NCI-H2081 treated with DMSO at 0.1 percent for 48 hours (cell line): ENCODE results near the gene GFOD1.
A peak's percentile ranks its signal among the peaks of the same experiment; 100 is the strongest.
"Not testable (repeated sequence)": the region's sequence is repeated elsewhere in the genome, so short reads cannot be mapped to it uniquely, and the experiment has no call there.

Experiments
- DNase-seq: peaks from one replicate; lab custom pipeline; 2025; lab: John Stamatoyannopoulos, UW

GFOD1 gene

DNA sequence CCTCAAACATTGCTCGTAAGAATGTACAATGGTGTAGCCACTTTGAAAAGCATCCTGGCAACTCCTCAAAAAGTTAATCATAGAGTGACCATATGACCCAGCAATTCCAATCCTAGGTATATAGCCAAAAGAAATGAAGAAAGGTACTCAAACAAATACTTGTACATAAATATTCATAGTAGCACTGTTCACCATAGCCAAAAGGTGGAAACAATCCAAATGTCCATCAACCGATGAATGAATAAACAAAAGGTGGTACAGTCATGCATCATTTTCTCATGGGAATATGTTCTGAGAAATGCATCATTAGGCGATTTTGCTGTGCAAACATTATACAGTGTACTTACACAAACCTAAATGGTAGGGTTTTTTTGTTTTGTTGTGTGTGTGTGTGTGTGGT lies 84.7 kb downstream of the GFOD1 start:
- DNase-seq: no peak

DNA sequence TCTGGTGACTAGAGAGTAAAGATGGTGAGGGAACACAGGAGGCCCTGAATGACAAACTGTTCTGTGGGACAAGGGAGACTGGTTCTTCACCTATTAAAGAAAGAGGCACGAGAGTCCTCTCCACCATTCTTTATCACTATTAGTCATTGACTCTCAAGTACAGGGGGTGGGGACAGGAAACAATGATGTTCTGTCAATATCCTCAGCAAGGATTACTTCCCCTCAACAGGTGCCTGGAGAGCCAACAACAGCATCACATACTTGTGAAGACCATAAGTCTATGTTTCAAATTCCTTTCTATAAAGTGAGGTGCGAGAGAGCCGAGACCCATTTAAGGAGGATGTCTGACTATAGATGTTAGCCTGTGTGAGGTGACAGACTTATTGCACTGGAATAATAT lies 86.6 kb downstream of the GFOD1 start:
- no peak for DNase-seq

DNA sequence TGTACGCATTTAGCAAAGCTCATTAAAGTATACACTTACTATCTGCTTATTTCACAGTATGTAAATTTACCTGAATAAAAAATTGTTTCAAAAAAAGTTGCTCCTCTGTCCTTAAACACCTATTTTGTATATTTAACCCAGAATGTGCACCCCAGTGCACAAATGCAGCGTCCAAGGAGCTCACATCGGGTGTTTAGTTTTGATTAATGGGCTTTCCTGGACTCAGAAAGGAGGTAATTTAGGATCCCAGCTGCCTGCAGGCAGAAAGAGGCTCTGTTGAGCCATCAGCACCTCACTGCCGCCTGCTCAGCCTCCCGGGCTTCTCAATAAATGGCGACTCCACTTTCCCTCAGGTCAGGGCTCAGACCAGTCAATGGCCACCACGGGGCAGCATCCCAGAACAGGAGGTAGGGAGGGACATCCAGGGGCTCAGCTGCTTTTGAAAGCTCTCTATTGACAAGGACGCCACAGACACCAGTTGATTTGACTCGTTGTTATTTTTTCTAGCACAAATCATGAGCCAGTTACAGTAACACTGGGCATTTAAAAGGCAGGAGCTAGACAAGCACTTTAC lies 88.9 kb downstream of the GFOD1 start:
- DNase-seq: no peak

DNA sequence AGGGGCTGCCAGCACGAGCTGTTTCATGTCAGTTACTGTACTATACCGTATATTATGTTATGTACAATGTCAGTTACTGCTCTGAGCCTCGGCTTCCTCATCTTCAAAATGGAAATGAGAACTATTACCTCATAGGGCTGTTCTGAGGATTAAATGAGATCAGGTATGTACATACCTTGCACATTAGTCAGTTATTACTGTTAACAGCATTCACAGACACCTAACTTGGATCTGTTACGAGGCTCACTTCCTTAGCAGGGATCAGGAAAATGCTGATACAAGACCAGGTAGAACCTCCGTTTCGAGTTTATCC lies 89.4 kb downstream of the GFOD1 start:
- DNase-seq: no peak

DNA sequence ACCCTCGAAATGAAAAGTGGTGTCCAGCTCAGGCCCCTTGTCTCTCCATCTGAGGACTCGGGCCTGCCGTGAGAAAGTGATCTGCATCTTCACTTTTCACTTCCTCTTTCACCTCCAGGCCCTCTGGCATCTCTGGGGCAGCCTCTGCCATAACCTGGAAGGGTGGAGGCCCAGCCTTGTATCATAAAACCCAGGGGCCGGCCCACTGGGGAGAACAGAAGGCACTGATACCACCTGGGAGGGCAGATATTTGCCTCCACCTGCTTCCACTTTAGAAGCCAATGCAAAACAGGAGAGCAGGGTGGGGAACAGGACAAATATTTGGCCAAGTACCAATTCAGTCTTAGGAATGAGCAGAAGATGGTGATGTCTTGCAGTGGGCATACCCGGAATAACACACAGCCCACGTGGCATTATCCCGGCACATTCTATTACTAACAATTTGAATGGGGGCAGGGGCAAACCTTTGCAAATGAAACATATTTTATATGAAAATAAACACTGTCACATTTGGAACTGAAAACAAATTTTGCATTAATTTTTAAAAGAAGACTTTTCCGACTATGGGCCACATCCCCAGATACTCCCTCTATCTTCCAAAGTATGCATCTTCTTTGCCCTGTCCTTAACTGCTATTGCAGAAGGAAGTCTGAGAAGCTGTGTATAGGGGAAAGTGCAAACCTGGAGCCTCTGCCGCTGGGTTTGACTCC lies 89.9 kb downstream of the GFOD1 start:
- DNase-seq: no peak

DNA sequence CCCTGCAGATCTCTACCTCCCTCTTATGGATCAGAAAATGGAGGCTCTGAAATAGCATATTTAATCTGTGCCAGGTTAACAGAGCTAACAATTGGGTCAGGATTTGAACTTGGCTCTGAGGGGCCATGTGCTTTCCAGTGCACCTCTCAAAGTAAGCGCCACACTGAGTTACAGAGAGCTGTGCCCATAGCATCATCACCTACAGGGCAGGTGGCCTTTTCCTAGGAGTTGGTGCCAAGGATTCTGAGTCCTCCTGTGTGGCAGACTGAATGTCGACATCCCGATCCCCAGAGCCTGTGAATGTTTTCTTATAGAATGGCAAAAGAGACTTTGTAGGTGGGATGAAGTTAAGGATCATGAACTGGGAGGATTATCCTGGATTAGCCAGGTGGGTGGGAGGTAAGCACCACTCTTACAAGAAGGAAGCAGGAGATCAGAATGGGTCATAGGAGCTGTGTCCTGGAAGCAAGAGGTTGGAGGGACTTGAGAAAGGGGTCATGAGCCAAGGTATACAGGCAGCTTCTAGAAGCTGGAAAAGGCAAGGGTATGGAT lies 91.1 kb downstream of the GFOD1 start:
- no peak for DNase-seq

DNA sequence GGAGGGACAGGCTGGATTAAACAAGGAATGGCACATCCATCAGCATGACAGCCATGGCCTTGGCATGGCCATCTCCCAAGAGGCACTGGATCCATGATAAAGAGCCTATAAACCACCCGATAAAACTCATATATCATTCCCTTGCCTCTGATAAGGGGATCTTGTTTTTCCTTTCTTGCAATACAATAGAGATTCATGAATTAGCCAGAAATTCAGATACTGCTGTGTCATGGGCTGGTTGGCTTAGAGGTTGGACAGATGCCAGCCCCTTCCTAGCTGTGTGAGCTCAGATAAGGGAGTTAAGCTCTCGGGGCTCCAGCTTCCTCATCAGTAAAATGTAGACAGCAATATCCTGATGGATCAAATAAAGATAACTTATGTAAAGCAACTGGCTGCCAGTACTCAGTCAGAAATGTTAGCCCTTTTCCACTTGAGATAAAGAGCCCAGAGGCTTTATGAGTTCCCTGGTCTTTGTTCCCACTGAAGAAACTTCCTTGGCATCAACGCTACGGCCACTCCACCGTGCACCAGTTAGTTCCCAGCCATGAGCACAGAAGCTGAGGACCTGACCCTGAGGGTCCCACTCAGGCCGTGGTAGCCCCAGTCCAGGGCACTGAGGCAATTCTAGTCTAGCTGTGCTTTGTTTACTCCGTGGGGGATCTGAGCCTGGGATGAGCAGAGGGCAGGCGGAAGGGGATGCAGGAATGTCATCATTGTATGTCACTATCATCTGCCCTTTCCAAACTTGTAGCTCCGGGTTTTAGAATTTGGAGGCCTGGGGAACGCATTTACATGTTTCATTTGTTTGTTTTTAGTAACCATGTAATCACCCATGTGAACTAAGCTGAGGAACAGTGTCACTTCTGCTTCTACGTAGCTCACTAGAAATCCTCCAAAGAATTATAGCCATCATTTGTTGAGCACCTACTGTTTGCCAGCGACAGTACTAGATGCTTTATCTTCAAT lies 91.8 kb downstream of the GFOD1 start:
- no peak for DNase-seq

DNA sequence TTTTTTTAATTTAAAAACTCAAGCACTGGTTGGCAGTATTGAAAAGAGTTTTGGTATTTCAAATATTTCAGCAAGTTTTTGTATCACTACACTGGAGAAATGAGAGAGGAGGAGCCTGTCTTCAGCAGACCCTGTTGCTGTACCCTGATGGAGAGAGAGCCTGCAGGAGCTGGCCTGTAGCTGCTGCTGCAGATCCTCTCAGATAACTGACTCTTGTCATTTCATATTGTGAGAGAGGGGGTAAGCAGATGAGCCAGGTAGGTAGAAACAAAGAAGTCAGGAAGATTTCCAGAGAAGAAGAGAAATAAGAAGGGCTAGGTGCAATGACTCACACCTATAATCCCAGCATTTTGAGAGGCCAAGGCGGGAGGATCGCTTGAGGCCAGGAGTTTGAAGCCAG lies 94.9 kb downstream of the GFOD1 start:
- DNase-seq: no peak

DNA sequence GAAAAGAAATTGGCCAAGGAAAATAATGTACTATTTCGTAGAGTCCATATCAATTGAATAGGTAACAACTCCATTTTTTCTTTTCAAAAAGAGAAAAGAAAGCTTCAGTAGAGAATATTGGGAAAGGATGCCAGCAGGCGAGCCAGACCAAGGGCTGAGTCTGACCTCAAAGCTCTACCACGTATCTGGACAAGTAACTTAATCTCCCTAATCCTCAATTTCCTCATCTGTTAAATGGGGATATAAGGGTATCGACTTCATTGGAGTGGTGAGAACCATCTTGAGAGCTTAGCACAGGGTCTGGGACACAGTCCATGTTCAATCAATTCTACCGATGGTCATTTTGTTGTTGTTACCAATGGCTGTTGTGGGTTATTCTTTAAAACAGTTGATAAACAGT lies 95.9 kb downstream of the GFOD1 start:
- DNase-seq: no peak

DNA sequence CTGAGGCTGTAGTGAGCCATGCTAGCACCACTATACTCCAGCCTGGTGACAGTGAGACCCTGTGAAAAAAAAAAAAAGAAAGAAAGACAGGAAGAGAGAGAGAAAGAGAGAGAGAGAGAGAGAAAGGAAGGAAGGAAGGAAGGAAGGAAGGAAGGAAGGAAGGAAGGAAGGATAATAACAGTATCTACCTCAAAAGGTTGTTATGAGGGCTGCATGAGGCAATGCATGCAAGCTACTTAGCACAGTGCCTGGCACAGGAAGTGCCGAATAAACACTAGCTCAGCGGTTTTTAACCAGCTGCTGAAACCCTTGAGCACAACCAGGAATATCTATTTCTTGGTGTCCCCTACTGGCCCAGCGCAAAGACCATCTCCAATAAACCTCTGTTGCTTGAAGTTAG lies 96.7 kb downstream of the GFOD1 start:
- no peak for DNase-seq

DNA sequence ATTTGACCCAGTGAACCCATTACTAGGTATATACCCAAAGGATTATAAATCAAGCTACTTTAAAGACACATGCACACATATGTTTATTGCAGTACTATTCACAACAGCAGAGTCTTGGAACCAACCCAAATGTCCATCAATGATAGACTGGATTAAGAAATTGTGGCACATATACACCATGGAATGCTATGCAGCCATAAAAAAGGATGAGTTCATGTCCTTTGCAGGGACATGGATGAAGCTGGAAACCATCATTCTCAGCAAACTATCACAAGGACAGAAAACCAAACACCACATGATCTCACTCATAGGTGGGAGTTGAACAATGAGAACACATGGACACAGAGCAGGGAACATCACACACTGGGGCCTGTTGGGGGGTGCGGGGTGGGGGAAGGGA lies 98.2 kb downstream of the GFOD1 start:
- DNase-seq: not testable (repeated sequence)

DNA sequence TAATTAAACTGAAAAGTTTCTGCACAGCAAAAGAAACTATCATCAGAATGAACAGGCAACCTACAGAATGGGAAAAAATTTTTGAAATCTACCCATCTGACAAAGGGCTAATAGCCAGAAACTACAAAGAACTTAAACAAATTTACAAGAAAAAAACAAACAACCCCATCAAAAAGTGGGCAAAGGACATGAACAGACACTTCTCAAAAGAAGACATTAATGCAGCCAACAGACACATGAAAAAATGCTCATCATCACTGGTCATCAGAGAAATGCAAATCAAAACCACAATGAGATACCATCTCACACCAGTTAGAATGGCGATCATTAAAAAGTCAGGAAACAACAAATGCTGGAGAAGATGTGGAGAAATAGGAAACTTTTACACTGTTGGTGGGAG lies 98.6 kb downstream of the GFOD1 start:
- not testable (repeated sequence) for DNase-seq

DNA sequence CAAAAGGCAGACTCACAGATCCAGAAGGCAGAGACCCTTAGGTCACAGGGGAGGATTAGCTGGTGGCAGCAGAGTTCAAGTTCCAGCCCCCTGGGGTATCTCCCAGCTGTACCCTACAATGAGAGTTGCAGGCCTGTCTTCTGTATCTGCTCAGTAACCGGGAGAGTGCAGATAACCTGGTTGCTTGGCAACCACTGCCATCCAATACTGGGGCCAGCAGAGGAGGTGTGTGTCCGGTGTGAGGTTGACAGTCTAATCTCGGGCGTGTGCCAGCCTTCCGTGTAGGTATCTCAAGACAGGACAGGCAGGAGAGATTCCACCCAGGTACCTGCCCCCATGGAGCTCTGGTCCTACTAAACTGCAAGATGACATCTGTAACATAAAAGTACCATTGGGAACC lies 102.4 kb downstream of the GFOD1 start:
- DNase-seq: no peak

DNA sequence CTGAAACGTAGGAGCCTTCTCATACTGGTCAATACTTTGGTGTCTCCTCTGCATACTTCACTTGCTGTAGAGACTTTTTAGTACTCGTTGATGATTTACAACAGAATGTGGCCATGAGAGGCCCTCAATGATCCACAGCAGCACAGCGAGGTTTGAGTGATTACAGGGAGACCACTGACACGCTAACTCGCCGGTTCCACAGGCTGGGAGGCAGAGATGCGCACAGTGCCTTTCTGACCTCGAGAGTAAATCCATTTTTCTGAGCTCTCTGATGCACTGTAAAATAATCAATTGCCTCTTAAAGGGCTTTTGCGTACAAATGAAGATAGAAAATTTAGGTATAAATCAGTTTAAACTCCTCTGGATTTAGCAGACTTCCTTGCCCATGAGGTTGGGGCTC lies 102.9 kb downstream of the GFOD1 start:
- no peak for DNase-seq

DNA sequence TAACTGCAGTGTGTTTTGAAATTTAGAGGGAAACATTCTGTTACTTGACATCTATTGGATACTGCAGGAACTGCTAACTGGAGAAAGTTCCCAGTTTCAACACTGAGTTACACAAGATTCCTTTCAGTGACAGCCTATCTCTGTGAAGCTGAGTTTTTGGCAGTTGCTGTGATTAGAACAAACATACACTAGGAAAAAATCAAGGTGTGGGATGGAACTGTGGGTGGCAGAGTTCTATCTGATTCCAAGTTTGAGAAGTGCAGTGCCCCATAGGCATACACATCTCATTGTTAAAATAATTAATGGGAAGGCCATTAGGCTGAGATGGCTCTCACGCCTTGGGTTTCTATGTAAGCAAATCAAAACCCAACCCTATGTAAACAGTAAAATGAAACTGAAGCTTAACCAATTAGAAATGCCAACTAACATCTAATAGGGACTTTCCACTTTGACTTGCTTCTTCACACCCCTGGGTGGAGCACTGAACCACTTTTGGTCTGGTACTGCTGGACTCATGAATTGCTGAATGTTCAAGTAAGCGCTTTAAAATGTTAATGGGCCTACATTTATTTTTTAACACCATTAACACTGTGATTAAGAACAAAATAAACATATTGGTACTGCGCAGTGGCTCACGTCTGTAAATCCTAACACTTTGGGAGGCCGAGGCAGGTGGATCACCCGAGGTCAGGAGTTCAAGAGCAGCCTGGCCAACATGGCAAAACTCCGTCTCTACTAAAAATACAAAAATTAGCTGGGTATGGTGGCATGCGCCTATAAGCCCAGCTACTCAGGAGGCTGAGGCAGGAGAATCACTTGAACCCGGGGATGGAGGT lies 103.9 kb downstream of the GFOD1 start:
- DNase-seq: no peak

DNA sequence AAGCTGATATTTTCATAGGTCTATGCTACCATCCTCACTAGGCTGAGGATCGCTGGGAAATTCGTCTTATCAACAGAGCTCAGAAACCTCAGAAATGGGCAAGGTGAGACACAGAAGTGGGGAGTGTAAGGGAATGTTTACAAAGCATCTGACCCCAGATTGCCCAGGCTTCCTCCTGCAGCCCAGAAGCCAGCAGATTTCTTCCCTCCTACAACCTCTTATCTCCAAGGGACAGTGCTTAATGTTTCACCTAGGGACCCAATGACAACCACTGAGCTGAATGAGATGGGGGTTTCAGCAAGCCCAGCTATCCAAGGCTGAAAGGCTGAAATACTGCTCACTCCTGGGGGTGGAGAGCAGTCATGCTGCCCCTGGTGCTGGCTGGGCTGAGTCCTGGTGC lies 106.6 kb downstream of the GFOD1 start:
- DNase-seq: no peak

DNA sequence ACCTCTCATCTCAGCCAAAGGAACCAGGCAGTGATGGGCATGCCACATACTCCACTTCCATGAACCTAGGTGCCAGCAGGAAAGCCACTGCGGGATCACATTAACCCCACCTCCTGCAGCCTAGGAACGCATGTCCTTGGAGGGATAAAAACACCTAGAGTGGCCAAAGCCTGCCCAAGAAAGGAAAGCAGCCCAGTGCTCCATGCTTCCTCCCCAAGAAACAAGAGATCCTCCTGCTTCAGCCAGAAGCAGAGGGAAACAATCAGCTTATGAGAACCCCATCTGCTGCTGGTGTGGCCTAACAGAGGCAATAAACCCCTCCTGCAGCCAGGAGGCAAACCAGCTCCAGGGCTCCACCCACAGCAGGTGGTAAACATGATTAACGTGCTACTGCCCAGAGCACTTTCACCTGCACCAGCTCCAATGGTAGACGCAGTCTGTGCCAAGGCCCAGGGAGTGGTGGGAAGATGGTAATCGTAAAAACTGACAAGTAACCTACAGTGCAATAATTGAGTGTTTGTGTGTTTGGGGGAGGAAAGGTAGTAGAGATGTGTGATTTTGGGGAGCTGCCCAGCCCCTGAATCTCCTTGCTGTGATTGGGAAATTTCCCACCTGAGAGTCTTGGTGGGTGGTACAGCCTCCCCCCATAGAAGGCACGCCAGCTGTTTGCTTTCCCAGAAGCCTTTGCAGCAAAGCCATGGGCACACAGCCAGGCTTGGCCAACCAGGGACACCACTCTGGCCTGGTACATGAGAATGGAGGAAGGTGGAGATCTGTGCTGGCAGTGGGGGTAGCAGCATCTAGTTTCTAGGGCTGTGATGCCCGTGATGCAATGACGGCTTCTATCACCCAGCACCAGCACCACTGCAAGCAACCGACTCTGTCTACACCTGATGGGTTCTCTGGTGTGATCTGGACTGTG lies 108.5 kb downstream of the GFOD1 start:
- DNase-seq: peak; percentile 89

DNA sequence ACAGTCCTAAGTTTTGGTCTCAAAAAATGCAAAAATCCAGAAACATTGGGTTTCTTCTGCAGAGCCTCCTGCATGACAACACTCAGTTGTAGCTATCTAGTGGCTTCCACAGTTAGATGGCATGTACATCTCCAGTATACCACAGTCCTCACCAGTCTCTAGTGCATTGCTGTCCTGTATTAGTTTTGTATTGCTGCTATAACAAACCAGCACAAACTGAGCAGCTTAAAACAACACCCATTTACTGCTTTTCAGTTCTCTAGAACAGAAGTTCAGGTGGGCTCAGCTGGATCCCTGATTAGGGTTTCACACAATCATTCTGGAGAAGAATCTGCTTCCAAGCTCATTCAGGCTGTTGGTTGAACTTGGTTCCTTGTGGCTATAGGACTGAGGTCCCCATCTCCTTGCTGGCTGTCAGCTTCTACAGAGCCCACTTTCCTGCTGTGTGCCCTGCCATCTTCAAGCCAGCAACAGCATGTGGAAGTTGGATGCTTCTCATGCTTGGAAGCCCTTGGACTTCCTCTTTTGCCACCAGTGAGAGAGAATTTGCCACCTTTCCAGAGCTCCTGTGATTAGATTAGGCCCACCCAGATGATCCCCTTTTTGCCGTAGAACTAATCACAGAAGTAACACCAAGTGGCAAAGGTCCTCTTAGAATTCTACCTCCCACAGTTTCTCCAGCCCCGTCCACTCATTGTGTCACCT lies 110.2 kb downstream of the GFOD1 start:
- no peak for DNase-seq

DNA sequence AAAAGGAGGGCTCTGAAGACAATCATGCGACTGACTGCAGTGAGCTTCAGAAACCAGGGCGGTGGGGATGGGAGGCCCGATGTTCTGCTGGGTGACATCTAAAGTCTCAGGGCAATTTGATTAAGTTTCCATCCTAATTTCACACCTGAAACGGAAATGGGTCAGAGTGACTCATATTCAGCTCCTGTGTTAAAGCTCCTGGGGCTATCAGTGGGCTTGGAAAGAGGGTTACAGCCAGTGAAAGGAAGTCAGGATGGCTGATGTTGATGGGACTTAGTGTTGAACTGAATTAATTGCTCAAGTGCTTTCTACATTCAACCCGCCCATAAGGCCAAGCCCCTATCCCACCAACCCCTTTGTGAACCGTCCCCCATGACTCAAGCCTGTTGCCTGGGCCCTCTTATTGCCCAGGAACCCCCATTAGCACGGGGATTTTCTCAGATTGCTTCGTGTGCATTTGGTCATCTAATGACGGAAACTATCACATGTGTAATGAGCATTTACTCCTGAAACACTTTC lies 112.0 kb downstream of the GFOD1 start:
- no peak for DNase-seq

DNA sequence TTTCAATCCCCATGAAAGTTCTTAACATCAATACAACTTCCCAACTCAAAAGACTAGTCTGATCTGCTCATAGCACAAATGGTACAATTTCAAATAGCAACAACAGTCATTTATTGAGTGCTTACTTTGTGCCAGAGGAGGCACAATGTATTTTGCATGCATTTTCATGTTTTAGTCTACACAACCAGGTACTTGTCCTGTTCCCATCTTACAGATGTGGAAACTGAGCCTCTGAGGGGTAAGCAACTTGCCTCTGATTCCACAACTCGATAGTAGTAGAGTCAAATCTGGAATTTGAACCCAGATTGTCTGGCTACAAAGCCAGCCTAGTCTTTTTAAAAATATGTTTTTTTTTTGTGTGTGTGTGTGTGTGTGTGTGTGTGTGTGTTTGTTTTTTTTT lies 113.5 kb downstream of the GFOD1 start:
- DNase-seq: no peak
